ENCODE data around the gene CRYBG1.
"Not testable (repeated sequence)": the region's sequence is repeated elsewhere in the genome, so short reads cannot be mapped to it uniquely, and the experiment has no call there.

Gene CRYBG1

GRCh38 chr6:106547601-106548453 is 187.3 kb downstream of the CRYBG1 start:
- no peak for DNase-seq (ENCODE audit: low read depth in 2 of 2, low spot score in 1 of 2)

- DNase-seq (ENCODE audit: low read depth in 2 of 2, low spot score in 1 of 2): not testable (repeated sequence)
Measured at GRCh38 chr6:106548926-106549455, 188.5 kb downstream of the CRYBG1 start.

- DNase-seq (ENCODE audit: low read depth in 2 of 2, low spot score in 1 of 2): no peak
Measured at GRCh38 chr6:106549521-106549920, 189.0 kb downstream of the CRYBG1 start.

- no peak for DNase-seq (ENCODE audit: low read depth in 2 of 2, low spot score in 1 of 2)
Measured at GRCh38 chr6:106551155-106551554, 190.6 kb downstream of the CRYBG1 start.

GRCh38 chr6:106553440-106553839 is 192.9 kb downstream of the CRYBG1 start:
- no peak for DNase-seq (ENCODE audit: low read depth in 2 of 2, low spot score in 1 of 2)

GRCh38 chr6:106555767-106556166 is 195.2 kb downstream of the CRYBG1 start:
- no peak for DNase-seq (ENCODE audit: low read depth in 2 of 2, low spot score in 1 of 2)

- no peak for DNase-seq (ENCODE audit: low read depth in 2 of 2, low spot score in 1 of 2)
Measured at GRCh38 chr6:106556368-106556960, 195.9 kb downstream of the CRYBG1 start.

GRCh38 chr6:106557837-106558236 is 197.3 kb downstream of the CRYBG1 start:
- no peak for DNase-seq (ENCODE audit: low read depth in 2 of 2, low spot score in 1 of 2)

GRCh38 chr6:106558364-106558763 is 197.8 kb downstream of the CRYBG1 start:
- no peak for DNase-seq (ENCODE audit: low read depth in 2 of 2, low spot score in 1 of 2)

GRCh38 chr6:106559659-106560058 is 199.1 kb downstream of the CRYBG1 start:
- not testable (repeated sequence) for DNase-seq (ENCODE audit: low read depth in 2 of 2, low spot score in 1 of 2)

GRCh38 chr6:106560996-106561685 is 200.6 kb downstream of the CRYBG1 start:
- no peak for DNase-seq (ENCODE audit: low read depth in 2 of 2, low spot score in 1 of 2)

- no peak for DNase-seq (ENCODE audit: low read depth in 2 of 2, low spot score in 1 of 2)
Measured at GRCh38 chr6:106561686-106562405, 201.3 kb downstream of the CRYBG1 start.

GRCh38 chr6:106563614-106564013 is 203.1 kb downstream of the CRYBG1 start:
- DNase-seq (ENCODE audit: low read depth in 2 of 2, low spot score in 1 of 2): no peak

- no peak for DNase-seq (ENCODE audit: low read depth in 2 of 2, low spot score in 1 of 2)
Measured at GRCh38 chr6:106564476-106564875, 204.0 kb downstream of the CRYBG1 start.

- no peak for DNase-seq (ENCODE audit: low read depth in 2 of 2, low spot score in 1 of 2)
Measured at GRCh38 chr6:106568530-106568929, 208.0 kb downstream of the CRYBG1 start.

GRCh38 chr6:106569428-106569827 is 208.9 kb downstream of the CRYBG1 start:
- no peak for DNase-seq (ENCODE audit: low read depth in 2 of 2, low spot score in 1 of 2)

GRCh38 chr6:106572436-106572835 is 211.9 kb downstream of the CRYBG1 start:
- no peak for DNase-seq (ENCODE audit: low read depth in 2 of 2, low spot score in 1 of 2)

GRCh38 chr6:106572875-106573585 is 212.5 kb downstream of the CRYBG1 start:
- no peak for DNase-seq (ENCODE audit: low read depth in 2 of 2, low spot score in 1 of 2)

- no peak for DNase-seq (ENCODE audit: low read depth in 2 of 2, low spot score in 1 of 2)
Measured at GRCh38 chr6:106574741-106575458, 214.4 kb downstream of the CRYBG1 start.

GRCh38 chr6:106579281-106579680 is 218.8 kb downstream of the CRYBG1 start:
- no peak for DNase-seq (ENCODE audit: low read depth in 2 of 2, low spot score in 1 of 2)

All from stimulated activated CD8-positive, alpha-beta memory T cell treated with anti-CD3 and anti-CD28 coated beads, Interleukin-4, amount 100 ng/mL, for 4 hours (primary cell).